H1 (cell line): ENCODE measurements around the gene SFR1. TPM values are rescaled to one million over a fixed set of nuclear protein-coding genes. Genes with fewer than 3 reads are reported as not detected.

ENCODE experiments used
- CTCF ChIA-PET: fragments of 300-600 bp; sonication (Branson Sonifier 250); formaldehyde crosslinking; loops from one replicate; lab custom pipeline; 2021; ENCODE audit not compliant: partially characterized antibody; lab: Charles Lee
- POLR2A ChIA-PET: fragments of 300-600 bp; sonication (Branson Sonifier 250); formaldehyde crosslinking; loops from one replicate; lab custom pipeline; 2021; ENCODE audit warnings: inconsistent platforms; ENCODE audit not compliant: partially characterized antibody; lab: Charles Lee
- DNase-seq, 2 experiments: peaks; one replicate each; pipeline versions ENCODE4 v3.0.0 to v3.0.0-alpha.2; 2010 to 2022; ENCODE audit warnings: low spot score in 2 of 2, low read depth in 1 of 2, mixed read lengths in 1 of 2
- FAIRE-seq: peaks from 2 replicates; lab custom pipeline; 2011; peaks lifted over from hg19 to GRCh38; lab: Jason Lieb, UNC
- H2AFZ ChIP-seq: 2 replicates; pipeline ENCODE4 v1.8.1; 2012; ENCODE audit warnings: low read length, inconsistent platforms
- H2AK5ac ChIP-seq: 2 replicates; pipeline ENCODE4 v1.6.1; 2013; ENCODE audit warnings: low read depth, low read length
- H2BK120ac ChIP-seq: replicated peaks from 2 replicates; pipeline ENCODE3; 2013; ENCODE audit warnings: low read depth, low read length, inconsistent platforms
- H2BK12ac ChIP-seq: 2 replicates; pipeline ENCODE4 v1.6.1; 2013; ENCODE audit warnings: low read depth, low read length
- H2BK15ac ChIP-seq: 2 replicates; pipeline ENCODE4 v1.6.1; 2013; ENCODE audit warnings: low read length
- H2BK20ac ChIP-seq: 2 replicates; pipeline ENCODE4 v1.6.1; 2013; ENCODE audit warnings: low read length
- H2BK5ac ChIP-seq: 2 replicates; pipeline ENCODE4 v1.6.1; 2013; ENCODE audit warnings: low read depth, low read length
- H3K14ac ChIP-seq: 2 replicates; pipeline ENCODE4 v1.6.1; 2013; ENCODE audit warnings: inconsistent platforms; ENCODE audit not compliant: insufficient read length
- H3K18ac ChIP-seq: 2 replicates; pipeline ENCODE4 v1.6.1; 2013; ENCODE audit warnings: low read length; ENCODE audit errors: extremely low read depth
- H3K23ac ChIP-seq: 2 replicates; pipeline ENCODE4 v1.6.1; 2013; ENCODE audit warnings: inconsistent platforms; ENCODE audit not compliant: insufficient read length
- H3K23me2 ChIP-seq: 2 replicates; pipeline ENCODE4 v1.6.1; 2013; ENCODE audit warnings: low read depth, low read length
- H3K27ac ChIP-seq: 2 replicates; pipeline ENCODE4 v1.6.1; 2011; ENCODE audit warnings: low read depth, low read length, inconsistent platforms
- H3K27me3 ChIP-seq, 4 experiments: replicated peaks in 1 of 4; 1 replicate in 1 of 4; 2 replicates in 3 of 4; pipeline versions ENCODE4 v1.6.1 to v1.8.1; 2011 to 2013; ENCODE audit warnings: low read length in 3 of 4, mild to moderate bottlenecking in 3 of 4, inconsistent platforms in 2 of 4, mixed read lengths in 2 of 4, moderate library complexity in 1 of 4; ENCODE audit not compliant: control insufficient read depth in 3 of 4, insufficient read depth in 3 of 4; ENCODE audit errors: extremely low read depth in 1 of 4
- H3K36me3 ChIP-seq, 4 experiments: 2 replicates each; pipeline versions ENCODE4 v1.6.1 to v1.8.1; 2011 to 2013; ENCODE audit warnings: mild to moderate bottlenecking in 4 of 4, low read length in 3 of 4, moderate library complexity in 2 of 4, control low read depth in 1 of 4, inconsistent platforms in 1 of 4; ENCODE audit not compliant: insufficient read depth in 4 of 4, control insufficient read depth in 2 of 4
- H3K4ac ChIP-seq: replicated peaks from 2 replicates; pipeline ENCODE3; 2013; ENCODE audit warnings: low read length, low read depth, mixed read lengths, inconsistent platforms; ENCODE audit not compliant: insufficient read length
- H3K4me1 ChIP-seq, 4 experiments: replicated peaks in 1 of 4; 1 replicate in 1 of 4; 2 replicates in 3 of 4; pipeline versions ENCODE4 v1.6.1 to v1.8.1; 2011 to 2013; ENCODE audit warnings: low read length in 3 of 4, inconsistent platforms in 2 of 4, mixed read lengths in 1 of 4; ENCODE audit not compliant: insufficient read depth in 4 of 4, control insufficient read depth in 3 of 4
- H3K4me2 ChIP-seq, 2 experiments: 2 replicates each; pipeline versions ENCODE4 v1.6.1 to v1.8.1; 2011 to 2013; ENCODE audit warnings: low read depth in 2 of 2, low read length in 2 of 2, control low read depth in 1 of 2, inconsistent platforms in 1 of 2, mild to moderate bottlenecking in 1 of 2; ENCODE audit not compliant: insufficient read depth in 1 of 2
- H3K4me3 ChIP-seq, 4 experiments: fragments of 200-600, 300-600 bp in 1 of 4; sonication (generic), shearing (Covaris generic), sonication (Bioruptor Twin) in 1 of 4; 2 replicates each; pipeline versions ENCODE4 v1.5.1 to v1.8.1; 2011 to 2016; ENCODE audit warnings: low read length in 4 of 4, low read depth in 3 of 4, control low read depth in 2 of 4, inconsistent platforms in 2 of 4, mild to moderate bottlenecking in 2 of 4, mixed read lengths in 1 of 4, moderate library complexity in 1 of 4; ENCODE audit not compliant: insufficient read depth in 2 of 4; ENCODE audit errors: extremely low read depth in 1 of 4
- H3K56ac ChIP-seq: replicated peaks from 2 replicates; pipeline ENCODE3; 2013; ENCODE audit warnings: low read depth, mild to moderate bottlenecking, mixed read lengths, low read length, inconsistent platforms; ENCODE audit not compliant: insufficient read length
- H3K79me1 ChIP-seq: 2 replicates; pipeline ENCODE4 v1.6.1; 2013; ENCODE audit warnings: low read depth, low read length, control low read depth
- H3K79me2 ChIP-seq, 2 experiments: 2 replicates each; pipeline versions ENCODE4 v1.6.1 to v1.8.1; 2012 to 2013; ENCODE audit warnings: low read length in 2 of 2, mild to moderate bottlenecking in 2 of 2, inconsistent platforms in 1 of 2; ENCODE audit not compliant: insufficient read depth in 2 of 2, control insufficient read depth in 1 of 2
- H3K9ac ChIP-seq, 4 experiments: replicated peaks in 1 of 4; 1 replicate in 1 of 4; 2 replicates in 3 of 4; pipeline versions ENCODE4 v1.6.1 to v1.8.1; 2011 to 2013; ENCODE audit warnings: low read depth in 3 of 4, low read length in 3 of 4, control low read depth in 2 of 4, mild to moderate bottlenecking in 2 of 4, moderate library complexity in 2 of 4, inconsistent platforms in 1 of 4; ENCODE audit errors: extremely low read depth in 1 of 4
- H3K9me3 ChIP-seq, 2 experiments: 2 replicates each; pipeline versions ENCODE4 v1.6.1 to v1.8.1; 2012 to 2013; ENCODE audit warnings: mild to moderate bottlenecking in 2 of 2, moderate library complexity in 2 of 2, control low read depth in 1 of 2, inconsistent platforms in 1 of 2, low read depth in 1 of 2, low read length in 1 of 2, mixed read lengths in 1 of 2; ENCODE audit not compliant: insufficient read depth in 2 of 2
- H4K20me1 ChIP-seq, 2 experiments: replicated peaks in 1 of 2; 2 replicates each; pipeline versions ENCODE3 to v1.8.1; 2011 to 2013; ENCODE audit warnings: inconsistent platforms in 2 of 2, low read length in 2 of 2, mild to moderate bottlenecking in 1 of 2; ENCODE audit not compliant: insufficient read depth in 2 of 2, control insufficient read depth in 1 of 2
- H4K5ac ChIP-seq: 2 replicates; pipeline ENCODE4 v1.6.1; 2013; ENCODE audit warnings: low read length, low read depth, mixed read lengths, inconsistent platforms; ENCODE audit not compliant: insufficient read length
- H4K8ac ChIP-seq: 2 replicates; pipeline ENCODE4 v1.8.0; 2013; ENCODE audit warnings: mild to moderate bottlenecking, moderate library complexity, low read length, inconsistent platforms; ENCODE audit not compliant: insufficient read depth; ENCODE audit errors: extremely low read depth
- H4K91ac ChIP-seq: replicated peaks from 2 replicates; pipeline ENCODE3; 2013; ENCODE audit warnings: low read length, mixed read lengths, inconsistent platforms; ENCODE audit not compliant: insufficient read length
- CHD1 ChIP-seq: IDR thresholded peaks from 2 replicates; pipeline ENCODE4 v1.6.1; 2012; ENCODE audit warnings: low read depth, low read length, improper control_type of control experiment
- JUN ChIP-seq: IDR thresholded peaks from 2 replicates; pipeline ENCODE4 v1.6.1; 2011; ENCODE audit warnings: low read depth, mild to moderate bottlenecking, improper control_type of control experiment, low read length
- SRF ChIP-seq: IDR thresholded peaks from 2 replicates; pipeline ENCODE4 v1.6.1; 2011; ENCODE audit warnings: mild to moderate bottlenecking, low read depth, low read length, moderate library complexity
- TBP ChIP-seq: IDR thresholded peaks from 2 replicates; pipeline ENCODE4 v1.6.1; 2011; ENCODE audit warnings: low read depth, low read length, improper control_type of control experiment
- USF2 ChIP-seq: IDR thresholded peaks from 2 replicates; pipeline ENCODE4 v1.6.1; 2011; ENCODE audit warnings: low read length, improper control_type of control experiment
- WGBS, 2 experiments: shearing (Covaris generic) in 1 of 2; methylation state at CpG; one replicate each; pipeline versions ENCODE4 v1.1.6 to v1.1.7; 2013 to 2015; ENCODE audit warnings: low lambda C conversion rate in 2 of 2, mixed read lengths in 2 of 2, inconsistent platforms in 1 of 2, low coverage in 1 of 2, missing lambda C conversion rate in 1 of 2; ENCODE audit not compliant: insufficient replicate concordance in 2 of 2, insufficient coverage in 1 of 2, insufficient read length in 1 of 2; ENCODE audit errors: extremely low coverage in 1 of 2, missing lambda C conversion rate in 1 of 2; 5-methylcytosine and 5-hydroxymethylcytosine counted together
- polyA plus RNA-seq, 7 experiments: library from polyadenylated mRNA; depleted of rRNA in 3 of 7; stranded (reverse) in 5 of 7; unstranded in 2 of 7; fragments of >200 nt in 5 of 7; fragments of 200-250 nt in 2 of 7; gene quantifications; 1 replicate in 5 of 7; 2 replicates in 1 of 7; 4 replicates in 1 of 7; pipeline versions ENCODE4 v1.2.1 to v1.2.3, GENCODE V29; 2011 to 2013; ENCODE audit warnings: missing spikeins in 2 of 7, mixed read lengths in 2 of 7
- total RNA-seq: library from RNA; stranded (reverse); fragmentation: NEBNext Ultra II Directional; extraction: Animal tissue kit (Norgen Biotek cat#: 25700); gene quantifications from 2 replicates; pipeline ENCODE4 v1.2.1, GENCODE V29; 2021

The SFR1 gene
- total and polyA plus RNA-seq, 2 of the 8 experiments (the other 6 are each of a cell fraction or from before 2014, with no cell fraction given) = 3.4 to 7.7 TPM

DNA sequence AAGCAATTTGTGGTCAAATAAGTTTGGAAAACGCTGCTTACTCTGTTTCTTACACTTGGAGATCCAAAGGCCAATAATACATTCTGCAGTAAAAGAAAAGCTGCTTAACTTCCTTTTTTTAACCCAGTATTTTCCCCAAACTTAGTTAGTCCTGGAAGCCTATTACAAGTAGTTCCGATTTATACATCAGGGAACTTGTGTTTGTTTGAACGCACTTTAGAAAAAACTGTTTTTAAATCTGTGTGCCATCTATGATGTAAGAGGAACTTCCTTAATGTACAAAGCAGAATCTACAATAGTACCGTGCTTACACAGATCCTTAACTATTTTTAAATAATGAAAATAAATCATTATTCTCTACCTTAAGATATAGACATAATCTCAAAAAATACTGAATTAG lies 23.0 kb downstream of the SFR1 start:
- no peak overlapping the region for H4K5ac ChIP-seq
- no peak overlapping the region for H3K14ac ChIP-seq
- H3K4me3 ChIP-seq = no peak overlapping the region
- H3K4me2 ChIP-seq = no peak overlapping the region
- H3K27me3 ChIP-seq = no peaks in the 10 kb centered on the region
- ChIA-PET CTCF (interaction anchor here (0.7 to 2.4 kb wide), 2 partner anchors 99 to 390 kb away, joined by 5 to 7 read pairs; no protein-coding TSS in a partner anchor), POLR2A (interaction anchor here (0.6 to 1.8 kb wide), 3 partner anchors 18 to 84 kb away, joined by 3 to 4 read pairs (median 3); partner anchors contain the start of gene SFR1)
- no peak overlapping the region for H2BK120ac ChIP-seq
- H2BK5ac ChIP-seq = no peak overlapping the region
- H3K79me2 ChIP-seq = no peaks in the 10 kb centered on the region
- H3K23me2 ChIP-seq = no peaks in the 10 kb centered on the region
- H3K4ac ChIP-seq = no peak overlapping the region
- no peak overlapping the region for H3K23ac ChIP-seq
- H3K79me1 ChIP-seq = no peaks in the 10 kb centered on the region
- no peak overlapping the region for H2BK15ac ChIP-seq
- H3K36me3 ChIP-seq = no peaks in the 10 kb centered on the region
- H3K4me1 ChIP-seq = peaks cover 0 to 5% (median 0%) of the 10 kb centered on the region in 4 experiments; a peak in 2 of 7 replicates
- no peak overlapping the region for H2BK12ac ChIP-seq
- WGBS, 2 experiments = 93% methylated on average over 4 of the region's 4 CpGs; no CpG with 5 or more reads in 1 of the 2 experiments
- no peak overlapping the region for H2BK20ac ChIP-seq
- H4K91ac ChIP-seq = no peak overlapping the region
- H3K18ac ChIP-seq = no peak overlapping the region
- no peak overlapping the region for H2AFZ ChIP-seq
- H4K20me1 ChIP-seq = no peaks in the 10 kb centered on the region
- no peak overlapping the region for H4K8ac ChIP-seq
- no peak overlapping the region for H2AK5ac ChIP-seq
- H3K27ac ChIP-seq = no peak overlapping the region
- no peak overlapping the region for H3K56ac ChIP-seq
- DNase-seq (no peak), FAIRE-seq (no peak)
- no peak overlapping the region for H3K9ac ChIP-seq
- TF ChIP-seq SRF (no peak), JUN (no peak), USF2 (no peak), TBP (no peak), CHD1 (no peak)
- no peaks in the 10 kb centered on the region for H3K9me3 ChIP-seq
